Measurements from ENCODE around the gene RIT1. TPM values are rescaled to one million over a fixed set of nuclear protein-coding genes. Genes with fewer than 3 reads are reported as not detected.
"Not testable (repeated sequence)": the region's sequence is repeated elsewhere in the genome, so short reads cannot be mapped to it uniquely, and the experiment has no call there.

The RIT1 gene
- total RNA-seq, 2 experiments from 2014 or later: 24.0 to 28.4 TPM

GRCh38 chr1:155900161-155900560 lies 11.0 kb downstream of the RIT1 start:
- ChIA-PET POLR2A (no interaction called here), CTCF (interaction anchor here (0.6 to 1.1 kb wide), 2 partner anchors 9 to 166 kb away, joined by 3 to 4 read pairs; no protein-coding TSS in a partner anchor)
- Mint-ChIP-seq H3K27ac (no peak overlapping the region), H3K4me3 (no peak overlapping the region), H3K4me1 (peaks cover 7% of the 10 kb centered on the region), H3K27me3 (no peaks in the 10 kb centered on the region), H3K9me3 (no peaks in the 10 kb centered on the region), H3K36me3 (ENCODE audit: low read depth) (peaks cover 48% of the 10 kb centered on the region)
- DNase-seq: no peak

GRCh38 chr1:155899683-155900082 lies 11.5 kb downstream of the RIT1 start:
- H3K27me3 Mint-ChIP-seq: no peaks in the 10 kb centered on the region
- H3K9me3 Mint-ChIP-seq: no peaks in the 10 kb centered on the region
- ChIA-PET CTCF (interaction anchor here (0.6 to 1.1 kb wide), 2 partner anchors 8 to 166 kb away, joined by 3 to 4 read pairs; no protein-coding TSS in a partner anchor), POLR2A (no interaction called here)
- peaks cover 47% of the 10 kb centered on the region for H3K36me3 Mint-ChIP-seq (ENCODE audit: low read depth)
- no peak for DNase-seq
- no peak overlapping the region for H3K4me3 Mint-ChIP-seq
- H3K4me1 Mint-ChIP-seq: peaks cover 7% of the 10 kb centered on the region
- no peak overlapping the region for H3K27ac Mint-ChIP-seq

DNA sequence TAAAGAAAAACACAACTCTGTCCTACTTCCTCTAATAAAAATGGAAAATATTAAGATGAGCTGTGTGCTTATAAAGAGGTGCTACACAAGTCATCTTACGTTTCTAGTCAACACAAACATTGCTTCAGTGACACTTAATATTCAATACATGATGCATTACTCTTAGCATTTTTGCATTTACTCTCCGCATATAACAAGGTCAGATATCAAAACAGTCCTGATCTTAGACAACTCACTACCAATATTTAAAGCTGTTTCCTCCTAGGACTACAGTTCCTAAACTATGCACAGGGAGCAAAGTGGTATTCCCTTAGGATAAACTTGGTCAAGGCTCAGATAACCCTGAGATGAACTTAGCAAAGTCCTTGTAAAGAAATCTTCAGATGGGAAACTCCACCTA lies 12.3 kb downstream of the RIT1 start:
- ChIA-PET POLR2A (no interaction called here), CTCF (interaction anchor here (1.2 kb wide), 1 partner anchor 51 kb away, joined by 3 read pairs; no protein-coding TSS in a partner anchor)
- no peaks in the 10 kb centered on the region for H3K9me3 Mint-ChIP-seq
- no peaks in the 10 kb centered on the region for H3K27me3 Mint-ChIP-seq
- H3K36me3 Mint-ChIP-seq (ENCODE audit: low read depth): peaks cover 40% of the 10 kb centered on the region
- no peak for DNase-seq
- H3K4me3 Mint-ChIP-seq: no peak overlapping the region
- H3K27ac Mint-ChIP-seq: no peak overlapping the region
- peaks cover 7% of the 10 kb centered on the region for H3K4me1 Mint-ChIP-seq

DNA sequence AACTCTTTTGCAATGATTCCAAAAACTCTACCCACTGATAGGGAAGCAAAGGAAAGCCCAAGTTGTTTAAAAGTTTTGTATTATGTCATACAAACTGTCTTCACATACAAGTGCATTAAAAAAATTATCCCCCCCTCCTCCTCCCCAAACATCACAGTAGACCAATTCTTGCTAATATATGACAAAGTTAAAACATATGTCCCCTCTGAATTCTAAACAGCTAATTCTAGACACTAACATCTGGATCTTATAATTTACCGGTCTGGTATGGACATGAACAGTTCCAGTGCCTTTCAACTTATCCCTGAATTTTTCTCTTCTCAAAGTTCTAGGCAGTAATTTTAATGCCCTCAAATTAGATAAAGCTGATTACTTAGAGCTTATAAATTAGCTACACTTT lies 13.4 kb downstream of the RIT1 start:
- H3K36me3 Mint-ChIP-seq (ENCODE audit: low read depth): peaks cover 40% of the 10 kb centered on the region
- no peak overlapping the region for H3K4me3 Mint-ChIP-seq
- no peak for DNase-seq
- ChIA-PET CTCF (interaction anchor here (1.2 kb wide), 1 partner anchor 50 kb away, joined by 3 read pairs; no protein-coding TSS in a partner anchor), POLR2A (interaction anchor here (0.8 kb wide), 1 partner anchor 91 kb away, joined by 3 read pairs; no protein-coding TSS in a partner anchor)
- H3K4me1 Mint-ChIP-seq: peaks cover 18% of the 10 kb centered on the region
- H3K9me3 Mint-ChIP-seq: no peaks in the 10 kb centered on the region
- H3K27ac Mint-ChIP-seq: no peak overlapping the region
- H3K27me3 Mint-ChIP-seq: no peaks in the 10 kb centered on the region

DNA sequence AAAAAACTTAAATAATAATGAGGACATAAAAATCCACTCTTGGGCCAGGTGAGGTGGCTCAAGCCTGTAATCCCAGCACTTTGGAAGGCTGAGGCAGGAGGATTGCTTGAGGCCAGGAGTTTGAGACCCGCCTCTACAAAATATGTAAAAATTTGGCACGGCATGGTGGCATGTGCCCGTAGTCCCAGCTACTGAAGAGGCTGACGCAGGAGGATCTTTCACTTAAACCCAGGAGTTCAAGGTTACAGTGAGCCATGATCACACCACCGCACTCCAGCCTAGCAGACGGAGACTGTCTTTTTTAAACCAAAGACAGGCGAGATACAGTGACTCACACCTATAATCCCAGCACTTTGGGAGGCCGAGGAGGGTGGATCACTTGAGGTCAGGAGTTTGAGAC lies 14.7 kb downstream of the RIT1 start:
- POLR2A ChIA-PET, H3K27ac Mint-ChIP-seq, DNase-seq, H3K27me3 Mint-ChIP-seq, CTCF ChIA-PET, H3K9me3 Mint-ChIP-seq, H3K4me3 Mint-ChIP-seq: not testable (repeated sequence)
- Mint-ChIP-seq H3K4me1 (peaks cover 19% of the 10 kb centered on the region), H3K36me3 (ENCODE audit: low read depth) (peaks cover 37% of the 10 kb centered on the region)

DNA sequence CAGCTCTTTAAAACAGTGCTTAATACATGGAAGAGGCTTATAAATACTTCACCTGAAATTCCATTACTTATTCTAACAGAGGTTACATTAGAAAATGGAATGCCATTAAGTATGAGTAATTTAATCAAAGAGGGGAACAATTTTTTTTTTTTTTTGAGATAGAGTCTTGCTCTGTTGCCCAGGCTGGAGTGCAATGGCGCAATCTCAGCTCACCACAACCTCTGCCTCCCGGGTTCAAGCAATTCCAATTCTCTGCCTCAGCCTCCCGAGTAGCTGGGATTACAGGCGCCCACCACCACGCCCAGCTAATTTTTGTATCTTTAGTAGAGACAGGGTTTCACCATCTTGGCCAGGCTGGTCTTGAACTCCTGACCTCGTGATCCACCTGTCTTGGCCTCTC lies 15.5 kb downstream of the RIT1 start:
- not testable (repeated sequence) for H3K4me3 Mint-ChIP-seq, DNase-seq, H3K9me3 Mint-ChIP-seq, H3K27me3 Mint-ChIP-seq, H3K27ac Mint-ChIP-seq
- Mint-ChIP-seq H3K4me1 (peaks cover 19% of the 10 kb centered on the region), H3K36me3 (ENCODE audit: low read depth) (peaks cover 32% of the 10 kb centered on the region)
- POLR2A ChIA-PET: interaction anchor here (0.7 kb wide), 2 partner anchors 24 to 75 kb away, joined by 3 to 4 read pairs; no protein-coding TSS in a partner anchor
- CTCF ChIA-PET: interaction anchor here (1.5 kb wide), 1 partner anchor 72 kb away, joined by 4 read pairs; no protein-coding TSS in a partner anchor

DNA sequence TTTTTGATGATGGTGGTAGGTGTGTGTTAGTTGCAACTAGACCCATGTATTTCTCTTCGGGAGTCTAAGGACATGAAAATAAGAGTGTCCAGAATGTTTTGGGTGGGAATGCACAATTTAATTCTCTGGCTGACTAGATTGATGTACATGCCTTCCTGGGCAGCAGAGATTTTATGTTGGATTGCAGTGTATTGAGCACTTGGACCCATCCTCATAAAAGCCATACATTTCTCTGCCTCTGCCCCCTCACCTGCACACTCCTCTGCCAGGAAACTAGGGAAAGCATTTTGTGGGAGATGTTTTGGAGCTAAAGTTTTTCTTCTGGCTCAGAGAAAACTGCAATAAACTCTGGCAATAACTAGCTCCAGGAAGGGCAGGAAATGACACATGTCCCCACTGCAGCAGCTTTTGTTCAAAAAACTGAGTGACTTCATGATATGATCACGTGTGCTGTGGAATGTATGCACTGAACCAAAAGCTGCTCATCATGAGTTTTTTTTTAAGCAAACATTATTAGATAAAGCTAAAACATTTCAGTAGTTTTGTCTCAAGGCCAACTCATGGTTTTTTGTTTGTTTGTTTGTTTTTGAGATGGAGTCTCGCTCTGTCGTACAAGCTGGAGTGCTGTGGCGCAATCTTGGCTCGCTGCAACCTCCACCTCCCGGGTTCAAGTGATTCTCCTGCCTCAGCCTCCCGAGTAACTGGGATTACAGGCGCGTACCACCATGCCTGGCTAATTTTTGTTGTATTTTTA lies 17.6 kb downstream of the RIT1 start:
- Mint-ChIP-seq H3K27me3 (no peaks in the 10 kb centered on the region), H3K36me3 (ENCODE audit: low read depth) (peaks cover 14% of the 10 kb centered on the region), H3K4me1 (peaks cover 19% of the 10 kb centered on the region), H3K4me3 (no peak overlapping the region), H3K9me3 (no peaks in the 10 kb centered on the region), H3K27ac (peak overlapping the region; percentile 83)
- ChIA-PET POLR2A (interaction anchor here (0.5 to 0.6 kb wide), 3 partner anchors 78 to 938 kb away, joined by 3 to 5 read pairs (median 4); partner anchors contain the start of gene PBXIP1), CTCF (interaction anchor here (0.7 to 1.6 kb wide), 5 partner anchors 11 to 32 kb away, joined by 3 to 5 read pairs (median 3); no protein-coding TSS in a partner anchor)
- DNase-seq: peak; percentile 56

DNA sequence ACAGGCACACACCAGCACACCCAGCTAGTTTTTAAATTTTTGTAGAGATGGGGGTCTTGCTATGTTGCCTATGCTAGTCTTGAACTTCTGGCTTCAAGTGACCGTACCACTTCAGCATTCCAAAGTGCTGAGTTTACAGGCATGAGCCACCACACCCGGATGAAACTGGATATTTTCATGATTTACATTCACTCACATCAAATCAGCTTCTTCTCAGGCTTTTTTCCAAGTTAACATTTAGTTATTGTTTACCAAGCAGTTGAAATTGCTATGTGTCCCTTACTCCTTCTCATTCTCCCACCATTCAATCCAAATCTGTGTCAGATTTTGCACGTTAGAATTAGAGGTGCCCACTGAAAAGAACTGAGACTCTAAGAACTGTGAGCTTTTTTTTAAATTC lies 18.4 kb downstream of the RIT1 start:
- Mint-ChIP-seq H3K36me3 (ENCODE audit: low read depth) (peaks cover 12% of the 10 kb centered on the region), H3K27ac (no peak overlapping the region), H3K27me3 (no peaks in the 10 kb centered on the region), H3K9me3 (no peaks in the 10 kb centered on the region), H3K4me3 (no peak overlapping the region), H3K4me1 (peaks cover 18% of the 10 kb centered on the region)
- no peak for DNase-seq
- ChIA-PET POLR2A (no interaction called here), CTCF (interaction anchor here (0.8 to 1.6 kb wide), 4 partner anchors 12 to 32 kb away, joined by 3 to 5 read pairs (median 3); no protein-coding TSS in a partner anchor)

GRCh38 chr1:155890251-155890650 lies 20.9 kb downstream of the RIT1 start:
- H3K27me3 Mint-ChIP-seq: no peaks in the 10 kb centered on the region
- ChIA-PET POLR2A (no interaction called here), CTCF (interaction anchor here (0.5 to 1.2 kb wide), 2 partner anchors 31 to 135 kb away, joined by 3 read pairs; no protein-coding TSS in a partner anchor)
- no peak overlapping the region for H3K4me3 Mint-ChIP-seq
- no peaks in the 10 kb centered on the region for H3K36me3 Mint-ChIP-seq (ENCODE audit: low read depth)
- DNase-seq: no peak
- no peaks in the 10 kb centered on the region for H3K9me3 Mint-ChIP-seq
- peaks cover 15% of the 10 kb centered on the region for H3K4me1 Mint-ChIP-seq
- no peak overlapping the region for H3K27ac Mint-ChIP-seq

- Mint-ChIP-seq H3K9me3 (no peaks in the 10 kb centered on the region), H3K27ac (no peak overlapping the region), H3K27me3 (no peaks in the 10 kb centered on the region), H3K36me3 (ENCODE audit: low read depth) (no peaks in the 10 kb centered on the region), H3K4me1 (peaks cover 15% of the 10 kb centered on the region), H3K4me3 (no peak overlapping the region)
- ChIA-PET POLR2A (no interaction called here), CTCF (interaction anchor here (1.3 kb wide), 1 partner anchor 26 kb away, joined by 3 read pairs; no protein-coding TSS in a partner anchor)
- DNase-seq: no peak
These were observed 21.6 kb downstream of the RIT1 start for GRCh38 chr1:155889566-155889965.

GRCh38 chr1:155888481-155888880 lies 22.7 kb downstream of the RIT1 start:
- Mint-ChIP-seq H3K36me3 (ENCODE audit: low read depth) (peaks cover 2% of the 10 kb centered on the region), H3K27me3 (no peaks in the 10 kb centered on the region), H3K4me1 (peaks cover 8% of the 10 kb centered on the region), H3K9me3 (no peaks in the 10 kb centered on the region), H3K4me3 (no peak overlapping the region), H3K27ac (no peak overlapping the region)
- ChIA-PET CTCF (interaction anchor here (1.3 kb wide), 1 partner anchor 25 kb away, joined by 3 read pairs; no protein-coding TSS in a partner anchor), POLR2A (no interaction called here)
- no peak for DNase-seq

DNA sequence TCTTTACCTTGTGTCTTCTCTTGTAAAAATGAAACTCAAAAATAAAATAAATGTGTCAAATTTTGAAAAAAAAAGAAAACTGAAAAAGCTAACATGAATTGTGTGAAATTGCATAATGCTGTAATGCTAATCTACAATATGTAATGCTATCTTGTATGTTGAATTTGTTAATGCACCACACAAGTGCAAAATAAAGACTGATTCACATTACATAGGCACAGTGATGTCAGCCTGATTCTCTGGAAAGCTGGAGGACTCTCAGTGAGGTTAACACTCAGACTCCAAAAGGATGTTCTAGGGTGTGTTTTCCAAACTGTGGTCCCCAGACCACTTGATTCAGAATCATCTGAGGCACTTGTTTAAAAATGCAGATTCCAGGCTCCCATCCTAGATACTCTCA lies 26.2 kb downstream of the RIT1 start:
- CTCF ChIA-PET: interaction anchor here (1.6 kb wide), 1 partner anchor 26 kb away, joined by 3 read pairs; the partner anchor contains the start of gene SYT11
- no peak for DNase-seq
- Mint-ChIP-seq H3K9me3 (no peaks in the 10 kb centered on the region), H3K27ac (no peak overlapping the region), H3K36me3 (ENCODE audit: low read depth) (peaks cover 5% of the 10 kb centered on the region), H3K27me3 (no peaks in the 10 kb centered on the region), H3K4me3 (no peak overlapping the region), H3K4me1 (no peaks in the 10 kb centered on the region)
- POLR2A ChIA-PET: interaction anchor here (0.7 kb wide), 1 partner anchor 22 kb away, joined by 5 read pairs; no protein-coding TSS in a partner anchor

Measured in activated CD4-positive, alpha-beta T cell treated with anti-CD3 and anti-CD28 coated beads, Interleukin-2, amount 10 ng/mL, durations not matched to agents 7 days and 5 days (primary cell).